ENCODE measurements around the gene ANXA2R. TPM values are rescaled to one million over a fixed set of nuclear protein-coding genes. Genes with fewer than 3 reads are reported as not detected.
A peak's percentile ranks its signal among the peaks of the same experiment; 100 is the strongest.

Gene ANXA2R
- total and polyA plus RNA-seq, 2 of the 13 experiments (the other 11 are each of a cell fraction or from before 2014, with no cell fraction given): 0.95 to 1.3 TPM

DNA sequence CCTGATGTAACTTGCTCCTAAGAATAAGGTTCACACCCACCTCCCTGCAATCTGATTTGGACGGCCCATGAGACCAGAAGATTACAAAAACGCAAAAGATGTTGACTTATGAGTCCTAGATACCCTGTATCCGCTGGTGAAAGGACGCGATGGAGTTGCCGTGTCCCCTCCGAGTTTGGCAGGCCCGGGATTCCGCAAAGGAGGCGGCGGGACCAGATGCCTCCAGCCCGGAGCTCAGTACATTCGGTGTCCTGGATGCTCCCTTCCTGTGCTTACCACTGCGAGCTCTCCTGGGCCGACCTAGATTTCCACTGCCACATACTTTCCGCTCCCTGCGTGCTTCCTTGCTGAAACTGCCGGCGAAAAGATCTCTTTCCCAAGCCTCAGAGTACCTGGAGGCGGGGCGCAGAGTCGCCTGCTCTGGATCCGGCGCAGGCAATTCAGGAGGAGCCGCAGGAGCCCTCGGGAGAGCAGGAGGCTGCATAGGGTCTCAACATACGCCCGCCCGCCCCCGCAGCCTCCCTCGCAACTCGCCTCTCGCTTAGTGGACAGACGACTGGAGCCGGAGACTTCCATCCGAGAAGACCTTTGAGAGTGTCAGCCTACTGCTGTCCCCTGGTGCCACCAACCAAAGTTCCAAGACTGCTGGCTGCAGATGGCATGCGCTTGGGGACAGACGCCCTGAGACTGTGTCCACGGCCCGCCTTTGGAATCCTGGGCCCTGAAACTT is 39.8 kb downstream of the ANXA2R start (continued):
- no peak for TF ChIP-seq NCOR1 (IDR thresholded peaks at IDR 0.05; ENCODE audit: borderline replicate concordance, low read length)
- no peak for TF ChIP-seq SSRP1 (CRISPR knock-in tag; IDR thresholded peaks at IDR 0.05)
- no peak for TF ChIP-seq NCOA2 (CRISPR knock-in tag; IDR thresholded peaks at IDR 0.05)
- no peak for TF ChIP-seq JARID2 (CRISPR knock-in tag; IDR thresholded peaks at IDR 0.05; ENCODE audit: insufficient replicate concordance)
- TF ChIP-seq MTF1 (CRISPR knock-in tag; IDR thresholded peaks at IDR 0.05): no peak
- no peak for TF ChIP-seq KDM1A (CRISPR knock-in tag; IDR thresholded peaks at IDR 0.05)
- TF ChIP-seq EHMT2 (IDR thresholded peaks at IDR 0.05; ENCODE audit: borderline replicate concordance, low read depth, low read length): no peak
- no peak for TF ChIP-seq ZNF577 (CRISPR knock-in tag; IDR thresholded peaks at IDR 0.05; ENCODE audit: borderline replicate concordance, low read depth)
- TF ChIP-seq ZFYVE20 (CRISPR knock-in tag; IDR thresholded peaks at IDR 0.05; ENCODE audit: borderline replicate concordance, low read depth): no peak
- TF ChIP-seq, protein P1, sequence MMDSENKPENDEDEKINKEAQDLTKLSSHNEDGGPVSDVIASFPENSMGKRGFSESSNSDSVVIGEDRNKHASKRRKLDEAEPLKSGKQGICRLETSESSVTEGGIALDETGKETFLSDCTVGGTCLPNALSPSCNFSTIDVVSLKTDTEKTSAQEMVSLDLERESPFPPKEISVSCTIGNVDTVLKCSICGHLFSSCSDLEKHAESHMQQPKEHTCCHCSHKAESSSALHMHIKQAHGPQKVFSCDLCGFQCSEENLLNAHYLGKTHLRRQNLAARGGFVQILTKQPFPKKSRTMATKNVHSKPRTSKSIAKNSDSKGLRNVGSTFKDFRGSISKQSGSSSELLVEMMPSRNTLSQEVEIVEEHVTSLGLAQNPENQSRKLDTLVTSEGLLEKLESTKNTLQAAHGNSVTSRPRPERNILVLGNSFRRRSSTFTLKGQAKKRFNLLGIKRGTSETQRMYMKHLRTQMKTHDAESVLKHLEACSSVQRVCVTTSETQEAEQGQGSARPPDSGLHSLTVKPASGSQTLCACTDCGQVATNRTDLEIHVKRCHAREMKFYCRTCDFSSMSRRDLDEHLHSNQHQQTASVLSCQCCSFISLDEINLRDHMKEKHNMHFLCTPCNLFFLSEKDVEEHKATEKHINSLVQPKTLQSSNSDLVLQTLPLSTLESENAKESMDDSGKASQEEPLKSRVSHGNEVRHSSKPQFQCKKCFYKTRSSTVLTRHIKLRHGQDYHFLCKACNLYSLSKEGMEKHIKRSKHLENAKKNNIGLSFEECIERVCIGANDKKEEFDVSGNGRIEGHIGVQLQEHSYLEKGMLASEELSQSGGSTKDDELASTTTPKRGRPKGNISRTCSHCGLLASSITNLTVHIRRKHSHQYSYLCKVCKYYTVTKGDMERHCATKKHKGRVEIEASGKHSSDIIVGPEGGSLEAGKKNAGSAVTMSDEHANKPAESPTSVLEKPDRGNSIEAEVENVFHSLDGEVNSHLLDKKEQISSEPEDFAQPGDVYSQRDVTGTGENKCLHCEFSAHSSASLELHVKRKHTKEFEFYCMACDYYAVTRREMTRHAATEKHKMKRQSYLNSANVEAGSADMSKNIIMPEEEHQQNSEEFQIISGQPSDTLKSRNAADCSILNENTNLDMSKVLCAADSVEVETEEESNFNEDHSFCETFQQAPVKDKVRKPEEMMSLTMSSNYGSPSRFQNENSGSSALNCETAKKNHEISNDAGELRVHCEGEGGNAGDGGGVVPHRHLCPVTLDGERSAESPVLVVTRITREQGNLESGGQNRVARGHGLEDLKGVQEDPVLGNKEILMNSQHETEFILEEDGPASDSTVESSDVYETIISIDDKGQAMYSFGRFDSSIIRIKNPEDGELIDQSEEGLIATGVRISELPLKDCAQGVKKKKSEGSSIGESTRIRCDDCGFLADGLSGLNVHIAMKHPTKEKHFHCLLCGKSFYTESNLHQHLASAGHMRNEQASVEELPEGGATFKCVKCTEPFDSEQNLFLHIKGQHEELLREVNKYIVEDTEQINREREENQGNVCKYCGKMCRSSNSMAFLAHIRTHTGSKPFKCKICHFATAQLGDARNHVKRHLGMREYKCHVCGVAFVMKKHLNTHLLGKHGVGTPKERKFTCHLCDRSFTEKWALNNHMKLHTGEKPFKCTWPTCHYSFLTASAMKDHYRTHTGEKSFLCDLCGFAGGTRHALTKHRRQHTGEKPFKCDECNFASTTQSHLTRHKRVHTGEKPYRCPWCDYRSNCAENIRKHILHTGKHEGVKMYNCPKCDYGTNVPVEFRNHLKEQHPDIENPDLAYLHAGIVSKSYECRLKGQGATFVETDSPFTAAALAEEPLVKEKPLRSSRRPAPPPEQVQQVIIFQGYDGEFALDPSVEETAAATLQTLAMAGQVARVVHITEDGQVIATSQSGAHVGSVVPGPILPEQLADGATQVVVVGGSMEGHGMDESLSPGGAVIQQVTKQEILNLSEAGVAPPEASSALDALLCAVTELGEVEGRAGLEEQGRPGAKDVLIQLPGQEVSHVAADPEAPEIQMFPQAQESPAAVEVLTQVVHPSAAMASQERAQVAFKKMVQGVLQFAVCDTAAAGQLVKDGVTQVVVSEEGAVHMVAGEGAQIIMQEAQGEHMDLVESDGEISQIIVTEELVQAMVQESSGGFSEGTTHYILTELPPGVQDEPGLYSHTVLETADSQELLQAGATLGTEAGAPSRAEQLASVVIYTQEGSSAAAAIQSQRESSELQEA (CRISPR knock-in tag; IDR thresholded peaks at IDR 0.05; ENCODE audit: not compliant biosample characterization): peak; percentile 30
- TF ChIP-seq NFE2L2 (IDR thresholded peaks at IDR 0.05; ENCODE audit: low read length): no peak
- TF ChIP-seq, protein P2, sequence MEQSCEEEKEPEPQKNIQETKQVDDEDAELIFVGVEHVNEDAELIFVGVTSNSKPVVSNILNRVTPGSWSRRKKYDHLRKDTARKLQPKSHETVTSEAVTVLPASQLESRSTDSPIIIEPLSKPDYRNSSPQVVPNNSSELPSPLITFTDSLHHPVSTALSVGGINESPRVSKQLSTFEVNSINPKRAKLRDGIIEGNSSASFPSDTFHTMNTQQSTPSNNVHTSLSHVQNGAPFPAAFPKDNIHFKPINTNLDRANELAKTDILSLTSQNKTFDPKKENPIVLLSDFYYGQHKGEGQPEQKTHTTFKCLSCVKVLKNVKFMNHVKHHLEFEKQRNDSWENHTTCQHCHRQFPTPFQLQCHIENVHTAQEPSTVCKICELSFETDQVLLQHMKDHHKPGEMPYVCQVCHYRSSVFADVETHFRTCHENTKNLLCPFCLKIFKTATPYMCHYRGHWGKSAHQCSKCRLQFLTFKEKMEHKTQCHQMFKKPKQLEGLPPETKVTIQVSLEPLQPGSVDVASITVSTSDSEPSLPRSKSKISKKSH (CRISPR knock-in tag; IDR thresholded peaks at IDR 0.05; ENCODE audit: borderline replicate concordance): no peak
- no peak for TF ChIP-seq ZNF891 (CRISPR knock-in tag; IDR thresholded peaks at IDR 0.05)
- TF ChIP-seq NRL (CRISPR knock-in tag; IDR thresholded peaks at IDR 0.05; ENCODE audit: borderline replicate concordance): no peak
- TF ChIP-seq, protein P3, sequence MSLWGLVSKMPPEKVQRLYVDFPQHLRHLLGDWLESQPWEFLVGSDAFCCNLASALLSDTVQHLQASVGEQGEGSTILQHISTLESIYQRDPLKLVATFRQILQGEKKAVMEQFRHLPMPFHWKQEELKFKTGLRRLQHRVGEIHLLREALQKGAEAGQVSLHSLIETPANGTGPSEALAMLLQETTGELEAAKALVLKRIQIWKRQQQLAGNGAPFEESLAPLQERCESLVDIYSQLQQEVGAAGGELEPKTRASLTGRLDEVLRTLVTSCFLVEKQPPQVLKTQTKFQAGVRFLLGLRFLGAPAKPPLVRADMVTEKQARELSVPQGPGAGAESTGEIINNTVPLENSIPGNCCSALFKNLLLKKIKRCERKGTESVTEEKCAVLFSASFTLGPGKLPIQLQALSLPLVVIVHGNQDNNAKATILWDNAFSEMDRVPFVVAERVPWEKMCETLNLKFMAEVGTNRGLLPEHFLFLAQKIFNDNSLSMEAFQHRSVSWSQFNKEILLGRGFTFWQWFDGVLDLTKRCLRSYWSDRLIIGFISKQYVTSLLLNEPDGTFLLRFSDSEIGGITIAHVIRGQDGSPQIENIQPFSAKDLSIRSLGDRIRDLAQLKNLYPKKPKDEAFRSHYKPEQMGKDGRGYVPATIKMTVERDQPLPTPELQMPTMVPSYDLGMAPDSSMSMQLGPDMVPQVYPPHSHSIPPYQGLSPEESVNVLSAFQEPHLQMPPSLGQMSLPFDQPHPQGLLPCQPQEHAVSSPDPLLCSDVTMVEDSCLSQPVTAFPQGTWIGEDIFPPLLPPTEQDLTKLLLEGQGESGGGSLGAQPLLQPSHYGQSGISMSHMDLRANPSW (CRISPR knock-in tag; IDR thresholded peaks at IDR 0.05; ENCODE audit: borderline replicate concordance): no peak
